Hepatocyte (in vitro differentiated cells): Measurements from ENCODE around the gene ZNF407. TPM values are rescaled to one million over a fixed set of nuclear protein-coding genes. Genes with fewer than 3 reads are reported as not detected.

Source experiments
- DNase-seq: peaks from one replicate; pipeline ENCODE4 v3.0.0-alpha.2; 2016; ENCODE audit warnings: low spot score
- H2AFZ ChIP-seq: fragments of 200-600 bp; sonication (generic); 2 replicates; pipeline ENCODE4 v1.6.0; 2016; ENCODE audit warnings: antibody characterized with exemption, mild to moderate bottlenecking
- H3K27ac ChIP-seq: fragments of 200-600 bp; sonication (generic); 2 replicates; pipeline ENCODE4 v1.5.1; 2016; ENCODE audit warnings: mild to moderate bottlenecking
- H3K27me3 ChIP-seq: fragments of 200-600 bp; sonication (generic); 2 replicates; pipeline ENCODE4 v1.6.1; 2016
- H3K36me3 ChIP-seq: fragments of 200-600 bp; sonication (generic); replicated peaks from 2 replicates; pipeline ENCODE4 v1.5.1; 2016; ENCODE audit warnings: low read depth; ENCODE audit not compliant: insufficient read depth
- H3K4me1 ChIP-seq: fragments of 200-600 bp; sonication (generic); 2 replicates; pipeline ENCODE4 v1.5.1; 2016; ENCODE audit warnings: mild to moderate bottlenecking, moderate library complexity; ENCODE audit not compliant: insufficient read depth
- H3K4me2 ChIP-seq: fragments of 200-600 bp; sonication (generic); 2 replicates; pipeline ENCODE4 v1.6.0; 2016
- H3K4me3 ChIP-seq: fragments of 200-600 bp; sonication (generic); 2 replicates; pipeline ENCODE4 v1.5.1; 2016; ENCODE audit warnings: mild to moderate bottlenecking
- H3K79me2 ChIP-seq: fragments of 200-600 bp; sonication (generic); 2 replicates; pipeline ENCODE4 v1.6.0; 2017; ENCODE audit warnings: mild to moderate bottlenecking
- H3K9me2 ChIP-seq: fragments of 200-600 bp; sonication (generic); replicated peaks from 2 replicates; pipeline ENCODE4 v1.6.0; 2017; ENCODE audit warnings: mild to moderate bottlenecking; ENCODE audit not compliant: insufficient read depth
- H3K9me3 ChIP-seq: fragments of 200-600 bp; sonication (generic); 2 replicates; pipeline ENCODE4 v1.5.1; 2016; ENCODE audit warnings: low read depth, mild to moderate bottlenecking
- H4K20me1 ChIP-seq: fragments of 200-600 bp; sonication (generic); 2 replicates; pipeline ENCODE4 v1.6.0; 2016; ENCODE audit warnings: mild to moderate bottlenecking; ENCODE audit not compliant: insufficient read depth, poor library complexity, severe bottlenecking
- EZH2 ChIP-seq: fragments of 200-600 bp; sonication (generic); IDR thresholded peaks from 2 replicates; pipeline ENCODE4 v1.6.1; 2016; ENCODE audit warnings: antibody characterized with exemption, mild to moderate bottlenecking, borderline replicate concordance
- EZH2phosphoT487 ChIP-seq: fragments of 200-600 bp; sonication (generic); IDR thresholded peaks from one replicate; pipeline ENCODE4 v1.6.1; 2018; ENCODE audit warnings: antibody characterized with exemption, mild to moderate bottlenecking, low read depth, moderate library complexity; ENCODE audit not compliant: unreplicated experiment, severe bottlenecking
- WGBS: methylation state at CpG from one replicate; pipeline ENCODE4 v1.1.6; 2016; ENCODE audit warnings: low lambda C conversion rate; ENCODE audit errors: missing lambda C conversion rate; 5-methylcytosine and 5-hydroxymethylcytosine counted together
- polyA plus RNA-seq: library from polyadenylated mRNA; unstranded; fragments of >200 nt; fragmentation: Nextera tagmentation; extraction: Ambion mirVana; gene quantifications from 2 replicates; pipeline ENCODE4 v1.2.1, GENCODE V29; 2016
- total RNA-seq: library from RNA; depleted of rRNA; stranded (reverse); fragments of >200 nt; gene quantifications from 2 replicates; pipeline ENCODE4 v1.2.3, GENCODE V29; 2014
- TF ChIP-seq, protein P1 (sequence below): fragments of 200-600 bp; sonication (generic); IDR thresholded peaks from 2 replicates; pipeline ENCODE4 v1.5.1; 2016; ENCODE audit warnings: antibody characterized with exemption, mild to moderate bottlenecking; ENCODE audit not compliant: poor library complexity

Gene ZNF407
- total and polyA plus RNA-seq, 2 experiments from 2014 or later: 3.2 to 12.4 TPM

- H2AFZ ChIP-seq: no peak overlapping the region
- TF ChIP-seq EZH2phosphoT487 (no peak), EZH2 (no peak)
- TF ChIP-seq, protein P1, sequence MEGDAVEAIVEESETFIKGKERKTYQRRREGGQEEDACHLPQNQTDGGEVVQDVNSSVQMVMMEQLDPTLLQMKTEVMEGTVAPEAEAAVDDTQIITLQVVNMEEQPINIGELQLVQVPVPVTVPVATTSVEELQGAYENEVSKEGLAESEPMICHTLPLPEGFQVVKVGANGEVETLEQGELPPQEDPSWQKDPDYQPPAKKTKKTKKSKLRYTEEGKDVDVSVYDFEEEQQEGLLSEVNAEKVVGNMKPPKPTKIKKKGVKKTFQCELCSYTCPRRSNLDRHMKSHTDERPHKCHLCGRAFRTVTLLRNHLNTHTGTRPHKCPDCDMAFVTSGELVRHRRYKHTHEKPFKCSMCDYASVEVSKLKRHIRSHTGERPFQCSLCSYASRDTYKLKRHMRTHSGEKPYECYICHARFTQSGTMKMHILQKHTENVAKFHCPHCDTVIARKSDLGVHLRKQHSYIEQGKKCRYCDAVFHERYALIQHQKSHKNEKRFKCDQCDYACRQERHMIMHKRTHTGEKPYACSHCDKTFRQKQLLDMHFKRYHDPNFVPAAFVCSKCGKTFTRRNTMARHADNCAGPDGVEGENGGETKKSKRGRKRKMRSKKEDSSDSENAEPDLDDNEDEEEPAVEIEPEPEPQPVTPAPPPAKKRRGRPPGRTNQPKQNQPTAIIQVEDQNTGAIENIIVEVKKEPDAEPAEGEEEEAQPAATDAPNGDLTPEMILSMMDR: no peak
- H3K4me3 ChIP-seq: no peak overlapping the region
- no peaks in the 10 kb centered on the region for H3K27me3 ChIP-seq
- no peaks in the 10 kb centered on the region for H3K36me3 ChIP-seq
- H3K9me3 ChIP-seq: no peaks in the 10 kb centered on the region
- WGBS: 84% methylated on average over 7 of the region's 7 CpGs
- H3K4me1 ChIP-seq: peaks cover 4% of the 10 kb centered on the region
- H4K20me1 ChIP-seq: no peaks in the 10 kb centered on the region
- no peak for DNase-seq
- H3K79me2 ChIP-seq: peaks cover 76% of the 10 kb centered on the region
- no peak overlapping the region for H3K4me2 ChIP-seq
- no peaks in the 10 kb centered on the region for H3K9me2 ChIP-seq
- no peak overlapping the region for H3K27ac ChIP-seq
These were observed 12.5 kb downstream of the ZNF407 start for GRCh38 chr18:74610051-74610615.

DNA sequence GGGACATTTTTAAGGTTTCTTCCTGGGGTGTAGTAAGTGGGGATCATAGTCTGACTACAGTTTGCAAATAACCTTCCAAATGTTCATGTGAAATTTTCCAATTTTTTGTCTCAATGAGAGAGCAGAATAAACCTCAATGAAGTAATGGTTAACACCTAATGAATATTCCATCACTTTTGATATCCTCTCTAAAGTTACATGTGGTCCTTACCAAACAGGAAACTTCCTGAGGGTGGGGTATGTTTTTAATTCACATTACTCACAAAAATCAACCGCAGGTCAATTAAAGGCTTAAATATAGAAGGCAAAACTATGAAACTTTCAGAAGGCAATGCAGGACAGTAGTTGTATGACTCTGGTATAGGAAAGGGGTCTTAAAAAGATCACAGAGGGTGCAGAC, 13.2 kb downstream of the ZNF407 start:
- Histone ChIP-seq H3K79me2 (peaks cover 69% of the 10 kb centered on the region), H3K9me2 (no peaks in the 10 kb centered on the region)

GRCh38 chr18:74611765-74612164, 14.1 kb downstream of the ZNF407 start:
- H3K27me3 ChIP-seq: no peaks in the 10 kb centered on the region
- no peaks in the 10 kb centered on the region for H3K9me2 ChIP-seq
- 90% methylated on average over 4 of the region's 4 CpGs for WGBS
- H3K79me2 ChIP-seq: peaks cover 62% of the 10 kb centered on the region
- H2AFZ ChIP-seq: no peak overlapping the region
- H3K4me1 ChIP-seq: peaks cover 4% of the 10 kb centered on the region
- H3K27ac ChIP-seq: no peak overlapping the region
- no peaks in the 10 kb centered on the region for H3K9me3 ChIP-seq
- H4K20me1 ChIP-seq: no peaks in the 10 kb centered on the region
- H3K4me2 ChIP-seq: no peak overlapping the region
- H3K36me3 ChIP-seq: no peaks in the 10 kb centered on the region
- no peak for DNase-seq
- TF ChIP-seq EZH2 (no peak), EZH2phosphoT487 (no peak)
- TF ChIP-seq, protein P1: no peak
- no peak overlapping the region for H3K4me3 ChIP-seq

More for the DNA sequence above, 13.2 kb downstream of the ZNF407 start:
- 90% methylated on average over 1 of the region's 1 CpG for WGBS
- H3K27ac ChIP-seq: no peak overlapping the region
- H3K4me1 ChIP-seq: peaks cover 4% of the 10 kb centered on the region
- no peak for TF ChIP-seq EZH2phosphoT487
- no peak for TF ChIP-seq EZH2
- TF ChIP-seq, protein P1: no peak
- no peaks in the 10 kb centered on the region for H4K20me1 ChIP-seq
- no peak for DNase-seq
- no peaks in the 10 kb centered on the region for H3K36me3 ChIP-seq
- H3K9me3 ChIP-seq: no peaks in the 10 kb centered on the region
- H2AFZ ChIP-seq: no peak overlapping the region
- no peak overlapping the region for H3K4me3 ChIP-seq
- H3K27me3 ChIP-seq: no peaks in the 10 kb centered on the region
- H3K4me2 ChIP-seq: no peak overlapping the region

GRCh38 chr18:74613381-74613780, 15.7 kb downstream of the ZNF407 start:
- H3K79me2 ChIP-seq: peaks cover 59% of the 10 kb centered on the region
- WGBS: 74% methylated on average over 1 of the region's 1 CpG
- no peaks in the 10 kb centered on the region for H4K20me1 ChIP-seq
- no peaks in the 10 kb centered on the region for H3K36me3 ChIP-seq
- no peaks in the 10 kb centered on the region for H3K27me3 ChIP-seq
- no peak overlapping the region for H2AFZ ChIP-seq
- TF ChIP-seq EZH2phosphoT487 (no peak), EZH2 (no peak)
- TF ChIP-seq, protein P1: no peak
- H3K9me2 ChIP-seq: no peaks in the 10 kb centered on the region
- no peak for DNase-seq
- no peak overlapping the region for H3K4me3 ChIP-seq
- peaks cover 2% of the 10 kb centered on the region for H3K4me1 ChIP-seq
- H3K4me2 ChIP-seq: no peak overlapping the region
- no peak overlapping the region for H3K27ac ChIP-seq
- H3K9me3 ChIP-seq: no peaks in the 10 kb centered on the region
